ENCODE measurements around the gene DIPK2B. TPM values are rescaled to one million over a fixed set of nuclear protein-coding genes. Genes with fewer than 3 reads are reported as not detected.

DIPK2B gene
- total RNA-seq, 1 experiment from 2014 or later = not detected

DNA sequence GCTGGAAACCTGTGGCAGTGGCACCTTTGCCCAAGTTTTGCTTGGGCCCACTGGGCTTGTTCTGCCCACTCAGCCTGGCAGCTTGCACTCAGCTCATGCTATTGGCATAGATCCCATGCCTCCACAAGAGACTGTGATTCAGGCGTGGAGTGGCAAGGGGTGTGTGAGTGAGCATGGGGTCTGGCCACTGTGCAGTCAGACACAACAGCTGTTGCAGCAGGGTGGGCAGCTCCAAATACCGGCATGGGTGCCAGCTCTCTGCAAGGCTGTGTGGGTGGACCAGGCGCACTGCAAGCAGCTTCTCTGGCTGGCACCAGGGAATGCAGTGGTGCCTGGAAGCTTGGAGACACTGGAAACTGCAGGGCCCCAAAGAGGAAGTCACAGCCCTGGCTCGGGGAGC is 27.4 kb upstream of the DIPK2B start:
- Histone ChIP-seq H3K14ac (ENCODE audit: insufficient read depth, low read length) (no peak overlapping the region), H4K20me1 (ENCODE audit: control insufficient read depth, insufficient read depth, insufficient read length) (no peaks in the 10 kb centered on the region), H3K27ac (ENCODE audit: insufficient read length, low read depth, low read length) (no peak overlapping the region), H3K23me2 (ENCODE audit: insufficient read length, low read depth, low read length, poor library complexity, severe bottlenecking) (no peaks in the 10 kb centered on the region), H3K79me2 (ENCODE audit: insufficient read depth, low read length) (no peaks in the 10 kb centered on the region), H3K4me1 (ENCODE audit: insufficient read depth, low read length) (no peaks in the 10 kb centered on the region), H3K9ac (ENCODE audit: extremely low read depth, insufficient read length, low read length) (no peak overlapping the region), H3K9me3 (ENCODE audit: control insufficient read depth, low read depth, low read length) (peaks cover 46% of the 10 kb centered on the region), H2AFZ (ENCODE audit: low read length) (no peak overlapping the region), H3K56ac (ENCODE audit: insufficient read length, low read depth, low read length) (no peak overlapping the region), H2BK20ac (ENCODE audit: low read depth, low read length, poor library complexity, severe bottlenecking) (no peak overlapping the region), H3K79me1 (ENCODE audit: insufficient read depth, low read depth, low read length, poor library complexity, severe bottlenecking) (no peaks in the 10 kb centered on the region), H2BK5ac (ENCODE audit: insufficient read length, low read length) (no peak overlapping the region), H3K18ac (ENCODE audit: insufficient read length, low read depth, low read length) (no peak overlapping the region), H3K27me3 (ENCODE audit: insufficient read depth, low read length) (no peaks in the 10 kb centered on the region), H4K91ac (ENCODE audit: insufficient read length, low read depth, low read length) (no peak overlapping the region), H3K23ac (ENCODE audit: insufficient read length, low read depth, low read length) (no peak overlapping the region), H4K5ac (ENCODE audit: insufficient read length, low read depth, low read length) (no peak overlapping the region), H3K4me2 (ENCODE audit: insufficient read depth, insufficient read length, low read length) (no peak overlapping the region), H2BK12ac (ENCODE audit: insufficient read length, low read depth, low read length) (no peak overlapping the region), H4K8ac (replicated peaks; ENCODE audit: insufficient read length, low read depth, low read length) (no peak overlapping the region), H3T11ph (ENCODE audit: low read length) (no peak overlapping the region), H2BK120ac (ENCODE audit: low read depth, low read length, poor library complexity, severe bottlenecking) (no peak overlapping the region), H3K4ac (ENCODE audit: low read depth, low read length) (no peak overlapping the region), H2AK5ac (ENCODE audit: insufficient read length, low read length) (no peak overlapping the region), H2BK15ac (ENCODE audit: low read depth, low read length) (no peak overlapping the region)
- Mint-ChIP-seq H3K4me1 (no peaks in the 10 kb centered on the region), H3K4me3 (no peak overlapping the region), H3K27ac (no peak overlapping the region), H3K27me3 (ENCODE audit: low read depth) (no peaks in the 10 kb centered on the region; the same call in 1 of the 2 replicates), H3K9me3 (peaks cover 53 to 61% of the 10 kb centered on the region in 2 experiments), H3K36me3 (ENCODE audit: insufficient read depth in 1 of 3, low read depth in 3 of 3) (no peaks in the 10 kb centered on the region; a peak in 2 of 7 replicates)
- no peak for DNase-seq
- no peak for TF ChIP-seq CTCF (conservative IDR thresholded peaks at IDR 0.05)
- no CpG with 5 or more reads among the region's 4 CpGs for WGBS (ENCODE audit: extremely low coverage, insufficient read length, low lambda C conversion rate)
